Choroid plexus epithelial cell (primary cell): Measurements from ENCODE around the gene HHLA2.

Source experiments
- DNase-seq: peaks from one replicate; pipeline ENCODE4 v3.0.0-alpha.2; 2010; ENCODE audit warnings: low read depth
- H3K4me3 ChIP-seq: 2 replicates; pipeline ENCODE4 v1.5.1; 2011; ENCODE audit warnings: low read depth, mild to moderate bottlenecking, control low read depth, low read length, moderate library complexity
- TF ChIP-seq, protein P1 (sequence below): conservative IDR thresholded peaks from 2 replicates; pipeline ENCODE4 v1.5.1; 2011; ENCODE audit warnings: low read depth, mild to moderate bottlenecking, control low read depth, inconsistent platforms, low read length, moderate library complexity

HHLA2 gene

DNA sequence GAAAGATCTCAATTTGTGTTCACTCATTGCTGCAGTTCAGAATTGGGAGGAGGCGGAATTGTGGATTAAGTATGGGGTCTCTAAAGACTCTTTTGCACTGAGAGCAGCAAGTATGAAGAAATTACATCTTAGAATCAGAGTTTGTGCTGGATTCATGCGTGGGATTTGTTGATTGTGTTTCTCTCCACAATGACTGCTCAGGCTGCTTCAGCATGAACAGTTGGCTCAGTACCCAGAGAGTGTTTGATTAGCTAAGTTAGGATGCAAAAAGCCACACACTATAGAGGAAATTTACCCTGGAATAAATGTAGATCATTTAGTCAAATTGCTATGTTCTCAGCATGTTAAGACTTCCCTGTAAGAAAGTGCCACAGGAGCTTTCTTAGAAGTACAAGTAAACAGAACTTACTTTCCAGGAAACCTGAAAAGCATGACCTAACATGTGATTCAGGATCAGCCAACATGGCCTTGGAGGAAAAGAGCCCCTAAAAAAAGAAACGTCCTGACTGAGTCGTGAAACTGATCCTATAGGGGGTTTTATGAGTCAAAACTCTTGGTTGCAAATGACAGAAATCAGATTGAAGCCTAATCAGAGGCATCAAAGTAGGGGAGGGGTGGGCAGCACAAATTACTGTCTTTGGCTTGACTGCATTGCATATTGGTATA is 32.6 kb downstream of the HHLA2 start:
- no peak for DNase-seq
- TF ChIP-seq, protein P1, sequence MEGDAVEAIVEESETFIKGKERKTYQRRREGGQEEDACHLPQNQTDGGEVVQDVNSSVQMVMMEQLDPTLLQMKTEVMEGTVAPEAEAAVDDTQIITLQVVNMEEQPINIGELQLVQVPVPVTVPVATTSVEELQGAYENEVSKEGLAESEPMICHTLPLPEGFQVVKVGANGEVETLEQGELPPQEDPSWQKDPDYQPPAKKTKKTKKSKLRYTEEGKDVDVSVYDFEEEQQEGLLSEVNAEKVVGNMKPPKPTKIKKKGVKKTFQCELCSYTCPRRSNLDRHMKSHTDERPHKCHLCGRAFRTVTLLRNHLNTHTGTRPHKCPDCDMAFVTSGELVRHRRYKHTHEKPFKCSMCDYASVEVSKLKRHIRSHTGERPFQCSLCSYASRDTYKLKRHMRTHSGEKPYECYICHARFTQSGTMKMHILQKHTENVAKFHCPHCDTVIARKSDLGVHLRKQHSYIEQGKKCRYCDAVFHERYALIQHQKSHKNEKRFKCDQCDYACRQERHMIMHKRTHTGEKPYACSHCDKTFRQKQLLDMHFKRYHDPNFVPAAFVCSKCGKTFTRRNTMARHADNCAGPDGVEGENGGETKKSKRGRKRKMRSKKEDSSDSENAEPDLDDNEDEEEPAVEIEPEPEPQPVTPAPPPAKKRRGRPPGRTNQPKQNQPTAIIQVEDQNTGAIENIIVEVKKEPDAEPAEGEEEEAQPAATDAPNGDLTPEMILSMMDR: no peak
- H3K4me3 ChIP-seq: no peak overlapping the region

DNA sequence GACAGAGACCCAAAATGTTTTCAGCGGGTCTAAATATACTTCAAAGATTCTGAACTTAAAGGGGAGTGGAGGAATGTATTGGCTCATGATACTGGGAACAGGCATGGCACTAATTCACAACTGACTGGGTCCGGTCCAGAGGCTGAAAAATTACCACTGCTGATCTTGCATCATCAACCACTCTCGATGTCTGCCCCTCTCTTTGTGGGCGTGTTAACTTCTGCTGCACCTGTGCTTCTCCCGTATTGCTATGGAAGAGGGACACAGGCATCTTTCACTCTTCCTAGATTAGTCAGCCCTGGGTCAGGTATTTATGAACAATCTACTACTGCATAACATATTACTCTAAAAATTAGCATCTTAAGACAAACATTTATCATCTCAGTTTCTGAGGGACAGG is 33.2 kb downstream of the HHLA2 start:
- no peak overlapping the region for H3K4me3 ChIP-seq
- TF ChIP-seq, protein P1: no peak
- no peak for DNase-seq

DNA sequence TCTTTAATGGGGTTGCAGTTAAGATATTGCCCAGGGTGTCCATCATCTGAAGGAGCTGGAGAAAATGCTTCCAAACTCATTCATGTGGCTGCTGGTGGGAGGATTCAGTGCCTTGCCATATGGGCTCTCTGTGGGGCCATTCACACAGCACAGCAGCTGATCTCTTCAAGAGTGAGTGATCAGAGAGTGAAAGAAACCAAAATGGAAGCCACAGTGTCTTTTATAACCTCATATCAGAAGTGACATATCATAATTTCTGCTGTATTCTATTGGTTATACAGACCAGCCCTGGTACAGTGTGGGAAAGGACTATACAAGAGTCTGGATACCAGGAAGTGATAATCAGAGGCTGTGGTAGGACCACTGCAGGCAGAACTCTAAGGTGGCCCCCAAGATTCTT is 33.6 kb downstream of the HHLA2 start:
- DNase-seq: no peak
- no peak overlapping the region for H3K4me3 ChIP-seq
- TF ChIP-seq, protein P1: no peak

DNA sequence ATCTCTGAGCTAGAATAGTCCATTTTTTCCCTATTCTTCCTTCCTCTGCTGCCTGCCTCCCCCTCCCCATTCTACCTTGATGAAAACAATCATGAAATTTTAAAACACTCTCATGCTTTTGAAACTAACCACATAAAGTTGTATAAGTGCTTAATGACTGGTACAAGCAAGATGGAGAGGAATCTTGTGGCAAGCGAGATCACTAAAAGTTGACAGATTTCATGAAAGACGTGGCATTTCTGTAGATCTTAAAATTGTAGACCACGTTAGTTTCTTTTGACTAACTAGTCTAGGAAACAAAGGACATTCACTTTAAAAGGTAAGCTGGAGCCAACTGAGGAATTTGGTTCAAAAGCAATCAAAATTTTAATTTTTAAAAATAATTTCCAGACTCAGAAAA is 35.4 kb downstream of the HHLA2 start:
- H3K4me3 ChIP-seq: no peak overlapping the region
- DNase-seq: no peak
- TF ChIP-seq, protein P1: no peak

DNA sequence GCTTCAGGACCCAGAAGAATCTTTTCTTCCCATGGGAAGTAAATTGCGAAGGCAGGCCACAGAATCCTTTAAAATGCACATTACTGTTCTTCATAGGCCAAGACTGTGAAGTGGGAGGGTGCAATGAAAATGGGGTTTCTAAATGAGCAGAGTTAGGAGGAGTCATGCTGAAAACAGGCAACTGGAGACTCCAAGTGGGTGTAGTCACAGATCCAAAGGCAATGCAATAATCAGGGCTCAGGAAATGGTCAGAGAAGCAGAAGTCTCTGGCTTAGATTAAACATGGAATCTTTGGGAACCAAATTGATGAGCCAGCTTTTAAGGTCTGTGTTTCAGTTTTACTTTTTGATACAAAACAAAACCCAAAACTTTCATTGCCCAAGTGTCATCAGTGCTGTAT is 37.6 kb downstream of the HHLA2 start:
- H3K4me3 ChIP-seq: no peak overlapping the region
- no peak for DNase-seq
- TF ChIP-seq, protein P1: no peak

DNA sequence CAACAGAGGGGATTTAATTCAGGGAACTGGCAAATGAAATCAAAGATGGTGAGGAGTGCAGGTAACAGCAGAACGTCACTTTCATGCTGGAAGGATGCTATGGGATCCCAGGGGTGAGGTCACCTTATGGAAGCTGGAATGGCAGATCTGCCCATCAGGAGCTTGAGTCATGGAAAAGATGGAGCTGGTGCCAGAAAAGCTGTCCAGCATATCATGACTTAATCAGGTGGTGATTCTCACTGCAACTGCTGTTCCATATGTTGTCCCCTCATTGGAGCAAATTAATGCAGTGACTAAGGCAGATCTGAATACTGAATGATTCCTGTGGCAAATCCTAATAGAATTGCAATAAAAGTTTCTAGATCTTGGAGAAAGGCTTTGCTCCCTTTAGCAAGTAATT is 38.4 kb downstream of the HHLA2 start:
- no peak for DNase-seq
- TF ChIP-seq, protein P1: no peak
- no peak overlapping the region for H3K4me3 ChIP-seq

DNA sequence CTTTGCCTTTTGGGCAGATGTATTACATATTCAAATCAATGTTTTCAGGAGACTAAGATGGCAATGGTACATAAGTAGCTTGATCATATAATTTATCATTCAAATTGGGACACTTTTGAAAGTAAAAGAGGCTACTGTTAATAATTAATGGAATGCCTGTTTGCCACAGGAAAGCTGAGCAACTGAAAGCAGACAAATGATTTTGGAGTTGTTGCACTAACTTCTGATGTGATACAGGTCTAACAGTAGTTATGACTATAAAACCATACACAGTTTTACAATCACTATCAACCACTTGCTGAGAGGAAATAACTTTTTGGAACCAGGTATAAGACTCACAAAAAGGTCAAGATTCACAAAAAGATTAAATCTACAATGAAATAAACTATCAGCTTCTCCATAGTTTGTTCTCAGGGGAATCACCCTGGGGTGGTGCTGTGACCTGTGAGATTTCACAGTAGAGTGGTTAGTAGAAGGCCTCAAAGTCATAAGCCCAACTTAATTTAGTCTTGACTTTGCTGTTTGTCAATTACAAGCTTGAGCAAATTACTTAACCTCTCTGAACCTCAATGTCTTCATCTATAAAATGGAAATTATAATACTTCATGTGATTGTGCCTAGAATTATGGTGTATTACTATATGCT is 42.7 kb downstream of the HHLA2 start:
- H3K4me3 ChIP-seq: no peak overlapping the region
- no peak for DNase-seq
- TF ChIP-seq, protein P1: no peak
